ENCODE results near the gene CHP1. TPM values are rescaled to one million over a fixed set of nuclear protein-coding genes. Genes with fewer than 3 reads are reported as not detected.
"Not testable (repeated sequence)": the region's sequence is repeated elsewhere in the genome, so short reads cannot be mapped to it uniquely, and the experiment has no call there.

The CHP1 gene
- total RNA-seq, 2 donors from 2014 or later, result 165 to 247 TPM

DNA sequence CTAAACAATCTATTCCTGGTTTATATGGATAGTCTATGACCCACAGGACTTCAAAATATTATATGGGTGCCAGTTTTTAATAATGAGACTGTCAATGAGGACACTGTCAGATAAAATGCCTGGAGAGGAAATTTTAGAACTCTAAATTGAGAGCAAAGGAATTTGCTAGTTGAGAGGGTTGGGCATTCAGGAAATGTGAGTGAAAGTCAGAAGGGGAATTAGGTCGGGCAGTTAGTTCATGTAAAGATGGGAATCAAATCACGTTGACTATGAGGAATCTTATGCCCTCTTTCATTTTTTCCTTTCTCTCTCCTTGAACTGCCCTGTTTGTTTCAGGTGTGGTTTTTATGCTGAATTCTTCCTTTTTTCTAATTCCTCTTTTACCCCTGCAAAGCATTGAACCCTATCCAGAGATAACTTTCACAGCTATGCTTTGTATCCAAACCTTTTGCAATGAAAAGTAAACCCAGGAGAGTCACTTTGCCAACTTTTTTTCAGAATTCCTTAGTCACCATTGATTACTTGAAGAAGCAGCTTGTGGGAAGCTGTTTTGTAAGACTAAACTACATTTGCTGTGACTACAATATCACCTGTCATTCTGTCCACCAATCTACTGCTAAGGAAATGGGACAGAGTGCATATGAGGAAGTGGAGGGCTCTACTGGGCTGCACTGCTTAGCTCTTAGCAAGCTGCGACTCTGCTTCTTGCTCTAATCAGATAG is 27.8 kb downstream of the CHP1 start:
- H3K4me1 ChIP-seq, result peaks cover 0 to 30% of the 10 kb centered on the region in 2 donors
- H3K4me3 ChIP-seq, result no peak overlapping the region
- peak overlapping the region; percentile 17 to 72 for H3K27ac ChIP-seq
- H3K9me3 ChIP-seq, result no peaks in the 10 kb centered on the region
- H3K27me3 ChIP-seq, result no peaks in the 10 kb centered on the region
- DNase-seq (ENCODE audit: low spot score), result no peak
- peaks cover 19% of the 10 kb centered on the region for H3K36me3 ChIP-seq
- TF ChIP-seq, protein P1, sequence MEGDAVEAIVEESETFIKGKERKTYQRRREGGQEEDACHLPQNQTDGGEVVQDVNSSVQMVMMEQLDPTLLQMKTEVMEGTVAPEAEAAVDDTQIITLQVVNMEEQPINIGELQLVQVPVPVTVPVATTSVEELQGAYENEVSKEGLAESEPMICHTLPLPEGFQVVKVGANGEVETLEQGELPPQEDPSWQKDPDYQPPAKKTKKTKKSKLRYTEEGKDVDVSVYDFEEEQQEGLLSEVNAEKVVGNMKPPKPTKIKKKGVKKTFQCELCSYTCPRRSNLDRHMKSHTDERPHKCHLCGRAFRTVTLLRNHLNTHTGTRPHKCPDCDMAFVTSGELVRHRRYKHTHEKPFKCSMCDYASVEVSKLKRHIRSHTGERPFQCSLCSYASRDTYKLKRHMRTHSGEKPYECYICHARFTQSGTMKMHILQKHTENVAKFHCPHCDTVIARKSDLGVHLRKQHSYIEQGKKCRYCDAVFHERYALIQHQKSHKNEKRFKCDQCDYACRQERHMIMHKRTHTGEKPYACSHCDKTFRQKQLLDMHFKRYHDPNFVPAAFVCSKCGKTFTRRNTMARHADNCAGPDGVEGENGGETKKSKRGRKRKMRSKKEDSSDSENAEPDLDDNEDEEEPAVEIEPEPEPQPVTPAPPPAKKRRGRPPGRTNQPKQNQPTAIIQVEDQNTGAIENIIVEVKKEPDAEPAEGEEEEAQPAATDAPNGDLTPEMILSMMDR (IDR thresholded peaks at IDR 0.05), result no peak

DNA sequence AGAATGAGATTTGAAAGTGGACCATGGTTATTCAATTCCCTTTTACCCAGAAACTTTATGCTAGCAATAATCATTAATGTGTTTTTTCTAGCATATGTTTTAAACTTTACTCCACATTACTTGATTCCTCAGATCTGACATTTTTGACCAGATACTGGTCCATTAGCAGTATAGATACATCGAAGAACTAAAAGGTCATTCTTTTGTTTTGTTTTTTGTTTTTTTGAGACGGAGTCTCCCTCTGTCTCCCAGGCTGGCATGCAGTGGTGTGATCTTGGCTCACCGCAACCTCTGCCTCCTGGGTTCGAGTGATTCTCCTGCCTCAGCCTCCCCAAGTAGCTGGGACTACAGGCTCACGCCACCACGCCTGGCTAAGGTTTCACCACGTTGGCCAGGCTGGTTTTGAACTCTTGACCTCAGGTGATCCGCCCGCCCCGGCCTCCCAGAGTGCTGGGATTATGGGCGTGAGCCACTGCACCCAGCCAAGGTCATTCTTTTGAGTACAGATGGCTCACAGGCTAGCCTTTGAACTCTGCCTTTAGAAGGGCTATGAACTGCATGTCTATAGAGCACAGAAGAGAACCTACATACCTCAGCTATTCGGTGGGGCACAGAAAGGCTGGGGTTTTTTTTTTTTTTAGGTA is 28.6 kb downstream of the CHP1 start:
- no peaks in the 10 kb centered on the region for H3K9me3 ChIP-seq
- peaks cover 0 to 35% of the 10 kb centered on the region in 2 donors for H3K4me1 ChIP-seq
- TF ChIP-seq, protein P1 (IDR thresholded peaks at IDR 0.05), result no peak
- no peak overlapping the region for H3K4me3 ChIP-seq
- H3K36me3 ChIP-seq, result peaks cover 19% of the 10 kb centered on the region
- peak overlapping the region in 1 of 2 donors; percentile 72 for H3K27ac ChIP-seq
- no peaks in the 10 kb centered on the region for H3K27me3 ChIP-seq
- DNase-seq (ENCODE audit: low spot score), result no peak

DNA sequence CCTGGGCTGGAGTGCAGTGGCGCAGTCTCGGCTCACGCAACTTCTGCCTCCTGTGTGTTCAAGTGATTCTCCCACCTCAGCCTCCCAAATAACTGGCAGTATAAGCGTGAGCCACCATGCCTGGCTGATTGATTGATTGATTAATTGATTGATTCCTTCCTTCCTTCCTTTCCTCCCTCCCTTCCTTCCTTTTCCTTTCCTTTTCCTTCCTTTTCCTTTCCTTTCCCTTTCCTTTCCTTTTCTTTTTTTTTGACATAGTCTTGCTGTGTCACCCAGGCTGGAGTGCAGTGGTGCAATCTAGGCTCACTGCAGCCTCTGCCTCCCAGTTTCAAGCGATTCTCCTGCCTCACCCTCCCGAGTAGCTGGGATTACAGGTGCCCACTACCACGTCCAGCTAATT is 29.9 kb downstream of the CHP1 start:
- Histone ChIP-seq H3K4me1 (peaks cover 0 to 35% of the 10 kb centered on the region in 2 donors), H3K36me3 (peaks cover 19% of the 10 kb centered on the region)
- DNase-seq (ENCODE audit: low spot score); H3K4me3 ChIP-seq; H3K9me3 ChIP-seq; H3K27me3 ChIP-seq; H3K27ac ChIP-seq: not testable (repeated sequence)

DNA sequence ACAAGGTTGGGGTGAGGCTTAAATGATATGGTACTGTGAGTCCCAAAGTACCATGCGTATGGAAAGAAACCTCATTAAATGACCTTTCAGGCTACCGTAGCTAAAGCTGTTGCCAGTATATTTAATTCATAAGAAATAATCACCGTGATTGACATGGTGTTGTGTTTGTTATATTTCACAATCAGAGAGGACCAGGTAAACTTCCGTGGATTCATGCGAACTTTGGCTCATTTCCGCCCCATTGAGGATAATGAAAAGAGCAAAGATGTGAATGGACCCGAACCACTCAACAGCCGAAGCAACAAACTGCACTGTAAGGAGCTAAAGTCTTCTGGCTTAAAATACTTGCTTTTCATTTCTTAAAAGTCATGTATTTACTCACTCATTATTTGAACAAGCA is 31.5 kb downstream of the CHP1 start:
- Histone ChIP-seq H3K4me3 (no peak overlapping the region), H3K4me1 (peaks cover 0 to 27% of the 10 kb centered on the region in 2 donors), H3K27me3 (no peaks in the 10 kb centered on the region), H3K36me3 (peaks cover 18% of the 10 kb centered on the region), H3K27ac (no peak overlapping the region), H3K9me3 (no peaks in the 10 kb centered on the region)
- TF ChIP-seq, protein P1 (IDR thresholded peaks at IDR 0.05), result no peak
- DNase-seq (ENCODE audit: low spot score), result no peak

DNA sequence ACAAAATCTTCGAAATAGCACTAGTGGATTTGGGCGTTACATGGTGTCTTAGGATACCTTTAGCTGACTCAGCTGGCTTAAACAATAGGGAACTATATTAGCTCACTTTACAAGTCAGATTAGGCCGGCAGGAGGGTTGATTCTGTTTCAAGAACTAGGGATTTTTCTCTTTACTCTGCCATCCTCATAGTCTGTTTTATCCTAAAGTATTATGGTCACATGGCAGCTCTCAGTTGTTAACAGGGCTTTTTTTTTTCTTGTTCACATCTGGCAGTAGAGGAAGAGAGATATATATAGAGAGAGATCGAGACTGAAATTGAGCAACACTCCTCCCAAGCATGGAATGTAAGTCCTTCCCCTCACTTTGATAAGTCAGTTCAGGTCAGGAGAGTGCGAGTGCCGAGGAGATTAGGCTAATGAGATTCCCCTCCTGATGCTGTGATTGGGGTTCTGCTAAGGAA is 32.9 kb downstream of the CHP1 start:
- H3K36me3 ChIP-seq, result peaks cover 14% of the 10 kb centered on the region

DNA sequence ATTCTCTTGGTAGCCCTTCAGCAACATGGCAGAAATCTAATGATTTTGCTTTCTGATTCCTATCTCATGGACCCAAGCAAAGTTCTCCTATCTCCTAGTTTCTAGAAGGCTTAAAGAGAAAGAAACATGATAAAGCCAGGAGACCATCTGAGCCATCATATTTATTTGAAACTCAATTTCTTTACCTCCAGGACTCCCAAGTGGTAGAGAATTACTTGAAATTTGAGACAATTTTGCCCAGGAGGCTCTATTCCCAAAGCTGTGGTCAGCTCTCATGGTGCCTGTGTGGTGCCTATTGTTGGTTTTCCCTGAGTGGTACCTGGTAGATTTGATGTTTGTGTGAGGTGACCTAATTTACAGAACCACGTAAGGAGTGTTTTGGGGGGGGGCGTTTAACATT is 38.8 kb downstream of the CHP1 start:
- DNase-seq (ENCODE audit: low spot score), result no peak
- H3K27ac ChIP-seq, result no peak overlapping the region
- H3K9me3 ChIP-seq, result no peaks in the 10 kb centered on the region
- peaks cover 40% of the 10 kb centered on the region for H3K36me3 ChIP-seq
- TF ChIP-seq, protein P1 (IDR thresholded peaks at IDR 0.05), result no peak
- no peak overlapping the region for H3K4me3 ChIP-seq
- H3K4me1 ChIP-seq, result no peaks in the 10 kb centered on the region
- no peaks in the 10 kb centered on the region for H3K27me3 ChIP-seq

More for the DNA sequence above, 32.9 kb downstream of the CHP1 start:
- TF ChIP-seq, protein P1 (IDR thresholded peaks at IDR 0.05), result no peak
- Histone ChIP-seq H3K4me3 (no peak overlapping the region), H3K27me3 (no peaks in the 10 kb centered on the region), H3K4me1 (peaks cover 0 to 21% of the 10 kb centered on the region in 2 donors), H3K27ac (peak overlapping the region in 1 of 2 donors; percentile 61), H3K9me3 (no peaks in the 10 kb centered on the region)
- no peak for DNase-seq (ENCODE audit: low spot score)
